ENCODE measurements around the gene UCP3. TPM values are rescaled to one million over a fixed set of nuclear protein-coding genes. Genes with fewer than 3 reads are reported as not detected.
A peak's percentile ranks its signal among the peaks of the same experiment; 100 is the strongest.

UCP3 gene
- total and polyA plus RNA-seq, 4 donors: 1.0 to 2.8 (median 1.8) TPM

DNA sequence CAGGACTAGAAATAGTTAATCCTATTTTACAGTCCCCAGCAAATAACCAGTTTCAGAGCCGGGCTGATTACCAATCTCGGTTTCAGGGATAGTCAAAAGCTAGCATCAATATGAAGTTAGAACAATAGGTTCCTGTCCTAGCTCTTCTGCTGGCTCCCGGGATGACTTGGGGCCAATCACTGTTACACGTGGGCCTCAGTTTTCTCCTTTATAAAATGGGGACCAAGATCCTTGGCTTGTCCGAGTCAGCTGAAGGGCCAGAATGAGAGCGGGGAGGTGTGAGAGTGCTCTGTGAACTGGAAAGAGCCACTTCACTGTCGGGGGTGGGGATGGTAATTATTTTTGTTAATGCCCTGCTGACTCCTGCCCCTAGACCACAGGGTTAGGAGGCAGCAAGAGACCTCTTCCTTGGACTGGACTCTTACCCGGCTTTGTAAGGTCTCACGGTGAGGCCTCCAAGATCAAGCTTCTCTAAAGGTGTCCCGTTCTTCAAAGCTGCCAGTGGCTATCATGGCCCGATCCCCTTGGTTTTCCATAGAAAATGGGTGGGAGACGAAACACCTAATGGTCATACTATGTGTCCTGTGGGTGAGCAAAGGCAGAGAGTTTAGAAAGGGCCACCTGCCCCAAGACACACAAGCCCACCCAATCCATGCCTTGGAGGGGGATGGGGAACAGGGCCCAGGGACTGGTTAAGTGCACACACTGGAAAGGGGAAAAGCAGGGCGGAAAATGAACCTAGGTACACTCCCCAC, 27.7 kb downstream of the UCP3 start:
- DNase-seq: no peak
- H3K36me3 ChIP-seq (ENCODE audit: control insufficient read depth in 4 of 4, insufficient read depth in 4 of 4, low read length in 4 of 4): peaks cover 0 to 14% (median 0%) of the 10 kb centered on the region in 4 donors
- H3K27ac ChIP-seq (ENCODE audit: low read depth in 1 of 2, low read length in 1 of 2): peak overlapping the region in 1 of 2 donors; percentile 4
- peaks cover 0 to 24% (median 7%) of the 10 kb centered on the region in 5 donors for H3K4me1 ChIP-seq (ENCODE audit: control insufficient read depth in 5 of 5, insufficient read depth in 5 of 5, low read length in 5 of 5)
- H3K4me3 ChIP-seq: no peak overlapping the region
- ATAC-seq (ENCODE audit: insufficient read depth, low FRiP score): no peak
- no peaks in the 10 kb centered on the region for H3K9me3 ChIP-seq (ENCODE audit: control insufficient read depth in 4 of 4, insufficient read depth in 3 of 4, low read length in 3 of 4)
- H3K27me3 ChIP-seq (ENCODE audit: control insufficient read depth in 3 of 3, insufficient read depth in 3 of 3, low read length in 2 of 3): no peaks in the 10 kb centered on the region
- no peak overlapping the region for H3K9ac ChIP-seq (ENCODE audit: insufficient read depth in 1 of 2, low read length in 2 of 2)
- WGBS, 2 donors: 78 to 83% methylated on average over 13 of the region's 13 CpGs
- no peak for TF ChIP-seq CTCF (IDR thresholded peaks at IDR 0.05; ENCODE audit: control extremely low read depth, extremely low read depth)

DNA sequence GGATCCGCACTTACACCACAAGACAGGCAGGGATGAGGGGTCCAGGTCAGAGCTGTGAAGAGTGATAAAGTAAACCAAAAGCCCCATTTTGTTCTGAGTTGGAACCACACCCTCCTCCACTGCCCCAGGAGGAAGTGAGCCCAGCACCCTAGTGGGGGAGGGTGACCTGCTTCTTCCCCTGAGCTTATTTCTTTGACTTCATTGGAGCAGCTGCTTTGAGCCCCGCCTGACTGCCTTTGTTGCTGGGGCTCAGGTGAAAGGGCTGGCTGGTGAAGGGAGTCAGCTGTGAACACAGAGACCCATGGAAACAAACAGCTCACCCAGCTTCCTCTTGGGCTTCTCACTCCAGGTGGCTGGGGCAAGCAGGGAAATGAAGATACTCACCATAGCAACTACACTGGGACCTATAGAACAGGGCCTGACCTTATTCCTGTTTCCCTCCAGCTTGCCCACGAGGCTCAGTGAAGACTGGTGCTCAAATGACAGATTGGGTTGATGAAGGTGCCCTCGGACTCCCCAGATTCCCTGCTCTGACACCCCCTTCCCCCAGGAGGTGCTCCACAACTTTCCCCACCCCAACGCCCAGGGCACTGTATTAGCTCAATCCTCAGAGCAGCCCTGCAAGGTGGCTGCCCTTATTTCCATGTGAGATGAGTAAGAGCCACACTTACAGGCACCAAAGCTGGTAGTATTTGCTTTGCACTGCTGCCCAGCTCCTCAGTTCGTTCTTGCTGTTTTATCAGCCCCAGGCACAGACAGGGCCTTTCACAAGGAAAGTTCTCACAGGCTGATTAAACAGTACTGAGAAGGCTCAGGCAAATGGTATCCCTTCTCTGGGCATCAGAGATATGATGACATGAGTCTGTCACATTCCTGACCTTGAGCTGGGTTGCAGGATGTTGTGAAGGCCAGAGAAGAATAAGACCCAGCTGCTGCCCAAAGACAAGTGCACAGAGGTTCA, 28.6 kb downstream of the UCP3 start:
- Histone ChIP-seq H3K9me3 (ENCODE audit: control insufficient read depth in 4 of 4, insufficient read depth in 3 of 4, low read length in 3 of 4) (no peaks in the 10 kb centered on the region), H3K27ac (ENCODE audit: low read depth in 1 of 2, low read length in 1 of 2) (peak overlapping the region in 1 of 2 donors; percentile 68), H3K4me1 (ENCODE audit: control insufficient read depth in 5 of 5, insufficient read depth in 5 of 5, low read length in 5 of 5) (peaks cover 0 to 24% (median 7%) of the 10 kb centered on the region in 5 donors), H3K9ac (ENCODE audit: insufficient read depth in 1 of 2, low read length in 2 of 2) (no peak overlapping the region), H3K27me3 (ENCODE audit: control insufficient read depth in 3 of 3, insufficient read depth in 3 of 3, low read length in 2 of 3) (no peaks in the 10 kb centered on the region), H3K36me3 (ENCODE audit: control insufficient read depth in 4 of 4, insufficient read depth in 4 of 4, low read length in 4 of 4) (peaks cover 0 to 19% (median 0%) of the 10 kb centered on the region in 4 donors), H3K4me3 (no peak overlapping the region)
- ATAC-seq (ENCODE audit: insufficient read depth, low FRiP score) (no peak), DNase-seq (peak; percentile 34 to 43 (median 41))
- no peak for TF ChIP-seq CTCF (IDR thresholded peaks at IDR 0.05; ENCODE audit: control extremely low read depth, extremely low read depth)
- 39 to 54% methylated on average over 6 of the region's 6 CpGs for WGBS, 2 donors

GRCh38 chr11:73978576-73979086, 30.3 kb downstream of the UCP3 start:
- DNase-seq: no peak
- TF ChIP-seq CTCF (IDR thresholded peaks at IDR 0.05; ENCODE audit: control extremely low read depth, extremely low read depth): no peak

More at GRCh38 chr11:73978576-73979086, 30.3 kb downstream of the UCP3 start:
- H3K9me3 ChIP-seq (ENCODE audit: control insufficient read depth in 4 of 4, insufficient read depth in 3 of 4, low read length in 3 of 4): no peaks in the 10 kb centered on the region
- H3K36me3 ChIP-seq (ENCODE audit: control insufficient read depth in 4 of 4, insufficient read depth in 4 of 4, low read length in 4 of 4): peaks cover 0 to 24% (median 0%) of the 10 kb centered on the region in 4 donors
- H3K27me3 ChIP-seq (ENCODE audit: control insufficient read depth in 3 of 3, insufficient read depth in 3 of 3, low read length in 2 of 3): no peaks in the 10 kb centered on the region
- peaks cover 0 to 18% (median 10%) of the 10 kb centered on the region in 5 donors for H3K4me1 ChIP-seq (ENCODE audit: control insufficient read depth in 5 of 5, insufficient read depth in 5 of 5, low read length in 5 of 5)
- H3K9ac ChIP-seq (ENCODE audit: insufficient read depth in 1 of 2, low read length in 2 of 2): no peak overlapping the region
- ATAC-seq (ENCODE audit: insufficient read depth, low FRiP score): no peak
- no peak overlapping the region for H3K27ac ChIP-seq (ENCODE audit: low read depth in 1 of 2, low read length in 1 of 2)
- no peak overlapping the region for H3K4me3 ChIP-seq
- WGBS, 2 donors: 77 to 90% methylated on average over 3 of the region's 3 CpGs
